ENCODE measurements around the gene HNRNPUL1.

DNA sequence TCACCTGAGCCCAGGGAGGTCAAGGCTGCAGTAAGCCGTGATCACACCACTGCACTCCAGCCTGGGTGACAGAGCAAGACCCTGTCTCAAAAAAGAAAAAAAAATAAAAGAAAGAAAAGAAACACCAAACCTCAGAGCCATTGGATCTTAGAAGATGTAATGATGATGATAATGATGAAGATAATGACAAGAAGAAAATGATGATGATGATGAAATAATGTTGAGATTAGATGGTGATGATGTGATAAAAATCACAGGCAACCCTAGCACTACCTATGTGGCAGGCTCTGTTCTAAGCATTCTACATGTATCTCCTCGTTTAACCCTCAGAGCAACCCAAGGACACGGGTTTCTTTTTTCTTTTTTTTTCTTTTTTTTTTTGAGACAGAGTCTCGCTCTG lies 20.1 kb upstream of the HNRNPUL1 start:
- TF ChIP-seq, protein P1, sequence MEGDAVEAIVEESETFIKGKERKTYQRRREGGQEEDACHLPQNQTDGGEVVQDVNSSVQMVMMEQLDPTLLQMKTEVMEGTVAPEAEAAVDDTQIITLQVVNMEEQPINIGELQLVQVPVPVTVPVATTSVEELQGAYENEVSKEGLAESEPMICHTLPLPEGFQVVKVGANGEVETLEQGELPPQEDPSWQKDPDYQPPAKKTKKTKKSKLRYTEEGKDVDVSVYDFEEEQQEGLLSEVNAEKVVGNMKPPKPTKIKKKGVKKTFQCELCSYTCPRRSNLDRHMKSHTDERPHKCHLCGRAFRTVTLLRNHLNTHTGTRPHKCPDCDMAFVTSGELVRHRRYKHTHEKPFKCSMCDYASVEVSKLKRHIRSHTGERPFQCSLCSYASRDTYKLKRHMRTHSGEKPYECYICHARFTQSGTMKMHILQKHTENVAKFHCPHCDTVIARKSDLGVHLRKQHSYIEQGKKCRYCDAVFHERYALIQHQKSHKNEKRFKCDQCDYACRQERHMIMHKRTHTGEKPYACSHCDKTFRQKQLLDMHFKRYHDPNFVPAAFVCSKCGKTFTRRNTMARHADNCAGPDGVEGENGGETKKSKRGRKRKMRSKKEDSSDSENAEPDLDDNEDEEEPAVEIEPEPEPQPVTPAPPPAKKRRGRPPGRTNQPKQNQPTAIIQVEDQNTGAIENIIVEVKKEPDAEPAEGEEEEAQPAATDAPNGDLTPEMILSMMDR (IDR thresholded peaks at IDR 0.05), result no peak
- TF ChIP-seq EZH2phosphoT487 (IDR thresholded peaks at IDR 0.05), result no peak
